Esophagus muscularis mucosa (tissue), 4 donors: ENCODE data around the gene RASGRF2. TPM values are rescaled to one million over a fixed set of nuclear protein-coding genes. Genes with fewer than 3 reads are reported as not detected.
A peak's percentile ranks its signal among the peaks of the same experiment; 100 is the strongest.

ENCODE experiments used
- DNase-seq: peaks from one replicate; pipeline ENCODE4 v3.0.0-alpha.2; 2017; ENCODE audit errors: extremely low spot score
- H3K27ac ChIP-seq, 4 donors: fragments of 200-600 bp; sonication (generic); replicated peaks in 1 of 4; 1 replicate in 3 of 4; 2 replicates in 1 of 4; pipeline ENCODE4 v1.5.1; 2016 to 2019; ENCODE audit warnings: mild to moderate bottlenecking in 1 of 4
- H3K27me3 ChIP-seq, 4 donors: fragments of 200-600 bp; sonication (generic); one replicate each; pipeline versions ENCODE4 v1.5.1 to v1.6.0; 2016 to 2019
- H3K36me3 ChIP-seq, 4 donors: fragments of 200-600 bp; sonication (generic); one replicate each; pipeline ENCODE4 v1.5.1; 2016 to 2019
- H3K4me1 ChIP-seq, 4 donors: fragments of 200-600 bp; sonication (generic); one replicate each; pipeline ENCODE4 v1.5.1; 2016 to 2019
- H3K4me3 ChIP-seq, 4 donors: fragments of 200-600 bp; sonication (generic); 1 replicate in 2 of 4; 2 replicates in 2 of 4; pipeline ENCODE4 v1.5.1; 2016 to 2019; ENCODE audit warnings: mild to moderate bottlenecking in 4 of 4, moderate library complexity in 1 of 4
- H3K9me3 ChIP-seq, 4 donors: fragments of 200-600 bp; sonication (generic); 1 replicate in 3 of 4; 2 replicates in 1 of 4; pipeline ENCODE4 v1.5.1; 2016 to 2019
- CTCF ChIP-seq, 3 experiments: fragments of 200-600 bp in 2 of 3; fragments of 450-650 bp in 1 of 3; sonication (generic) in 2 of 3; IDR thresholded peaks; one replicate each; pipeline ENCODE4 v1.5.1; 2017 to 2019; ENCODE audit warnings: antibody characterized with exemption in 3 of 3, mild to moderate bottlenecking in 2 of 3, moderate library complexity in 1 of 3
- EP300 ChIP-seq: sonication (generic); formaldehyde crosslinking; IDR thresholded peaks from one replicate; pipeline ENCODE4 v1.6.1; 2017; ENCODE audit warnings: antibody characterized with exemption
- POLR2A ChIP-seq: fragments of 450-650 bp; IDR thresholded peaks from one replicate; pipeline ENCODE4 v1.6.1; 2017; ENCODE audit warnings: antibody characterized with exemption, moderate library complexity, mild to moderate bottlenecking, low read depth
- POLR2AphosphoS5 ChIP-seq, 2 donors: sonication (generic); formaldehyde crosslinking; IDR thresholded peaks; one replicate each; pipeline ENCODE4 v1.6.1; 2017; ENCODE audit warnings: antibody characterized with exemption in 2 of 2
- WGBS: methylation state at CpG from one replicate; pipeline ENCODE4 v1.1.5; 2018; 5-methylcytosine and 5-hydroxymethylcytosine counted together
- intact Hi-C: fragments of 100-400 bp; cut with DNase I; formaldehyde crosslinking; loops from one replicate; pipeline ENCODE4 v1.15.1; 2023
- total RNA-seq, 4 donors: library from RNA; depleted of rRNA; stranded (reverse); fragments of >200 nt; gene quantifications; one replicate each; pipeline versions ENCODE4 v1.1.0 to v1.2.1, GENCODE V29; 2016

The RASGRF2 gene
- total RNA-seq, 4 donors from 2014 or later: 4.2 to 7.6 (median 5.9) TPM

GRCh38 chr5:81140943-81141342, 180.8 kb downstream of the RASGRF2 start:
- intact Hi-C loops: no loop called here

GRCh38 chr5:81142108-81142507, 181.9 kb downstream of the RASGRF2 start:
- intact Hi-C loops: no loop called here
- H3K4me3 ChIP-seq: no peak overlapping the region
- H3K27me3 ChIP-seq: no peaks in the 10 kb centered on the region
- peaks cover 0 to 13% (median 9%) of the 10 kb centered on the region in 4 donors for H3K4me1 ChIP-seq
- no peaks in the 10 kb centered on the region for H3K9me3 ChIP-seq
- TF ChIP-seq CTCF (IDR thresholded peaks at IDR 0.05): no peak
- 72% methylated on average over 3 of the region's 3 CpGs for WGBS
- DNase-seq: peak; percentile 37
- H3K36me3 ChIP-seq: no peaks in the 10 kb centered on the region
- H3K27ac ChIP-seq: no peak overlapping the region

More at GRCh38 chr5:81140943-81141342, 180.8 kb downstream of the RASGRF2 start:
- Histone ChIP-seq H3K4me1 (peaks cover 0 to 13% (median 9%) of the 10 kb centered on the region in 4 donors), H3K4me3 (no peak overlapping the region), H3K27me3 (no peaks in the 10 kb centered on the region), H3K9me3 (no peaks in the 10 kb centered on the region), H3K27ac (no peak overlapping the region), H3K36me3 (no peaks in the 10 kb centered on the region)
- TF ChIP-seq POLR2A (no peak), EP300 (no peak), POLR2AphosphoS5 (IDR thresholded peaks at IDR 0.05) (no peak), CTCF (IDR thresholded peaks at IDR 0.05) (no peak)
- no peak for DNase-seq
- 81% methylated on average over 1 of the region's 1 CpG for WGBS

GRCh38 chr5:81145329-81145935, 185.3 kb downstream of the RASGRF2 start:
- Histone ChIP-seq H3K36me3 (no peaks in the 10 kb centered on the region), H3K4me1 (peaks cover 0 to 12% (median 7%) of the 10 kb centered on the region in 4 donors), H3K9me3 (no peaks in the 10 kb centered on the region), H3K4me3 (no peak overlapping the region), H3K27ac (no peak overlapping the region), H3K27me3 (no peaks in the 10 kb centered on the region)
- WGBS: 86% methylated on average over 8 of the region's 8 CpGs
- intact Hi-C loops: no loop called here
- peak; percentile 89 for DNase-seq
- TF ChIP-seq EP300: no peak
- TF ChIP-seq POLR2A: no peak
- no peak for TF ChIP-seq CTCF (IDR thresholded peaks at IDR 0.05)
- no peak for TF ChIP-seq POLR2AphosphoS5 (IDR thresholded peaks at IDR 0.05)

GRCh38 chr5:81146031-81146430, 185.9 kb downstream of the RASGRF2 start:
- peak; percentile 8 for DNase-seq
- Histone ChIP-seq H3K9me3 (no peaks in the 10 kb centered on the region), H3K4me1 (peaks cover 0 to 6% (median 2%) of the 10 kb centered on the region in 4 donors), H3K27me3 (no peaks in the 10 kb centered on the region), H3K4me3 (no peak overlapping the region), H3K36me3 (no peaks in the 10 kb centered on the region), H3K27ac (no peak overlapping the region)
- TF ChIP-seq EP300 (no peak), POLR2A (no peak), CTCF (IDR thresholded peaks at IDR 0.05) (no peak), POLR2AphosphoS5 (IDR thresholded peaks at IDR 0.05) (no peak)
- WGBS: 91% methylated on average over 1 of the region's 1 CpG
- intact Hi-C loops: no loop called here
